ENCODE results near the gene DNAJC21.
"Not testable (repeated sequence)": the region's sequence is repeated elsewhere in the genome, so short reads cannot be mapped to it uniquely, and the experiment has no call there.

Gene DNAJC21

DNA sequence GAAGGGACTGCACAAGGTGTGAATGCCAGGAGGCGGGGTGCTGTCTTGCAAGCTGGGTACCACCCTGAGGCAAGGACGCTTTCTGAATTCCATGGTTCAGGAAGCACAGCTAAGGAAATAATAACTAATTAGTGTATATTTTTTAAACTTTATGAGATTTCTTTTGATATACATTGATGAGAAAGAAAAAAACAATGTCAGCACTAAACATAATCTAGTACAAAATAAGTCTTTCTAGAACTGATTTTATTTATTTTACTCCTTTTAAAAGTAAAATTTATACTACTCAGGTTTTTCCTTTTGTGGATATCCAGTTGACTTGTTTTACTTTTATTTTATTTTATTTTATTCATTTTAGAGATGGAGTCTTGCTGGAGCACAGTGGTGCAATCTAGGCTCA, 3.6 kb downstream of the DNAJC21 start:
- Mint-ChIP-seq H3K9me3 (no peaks in the 10 kb centered on the region), H3K4me1 (peaks cover 33% of the 10 kb centered on the region), H3K4me3 (no peak overlapping the region), H3K27ac (no peak overlapping the region), H3K36me3 (peaks cover 17% of the 10 kb centered on the region), H3K27me3 (no peaks in the 10 kb centered on the region)

DNA sequence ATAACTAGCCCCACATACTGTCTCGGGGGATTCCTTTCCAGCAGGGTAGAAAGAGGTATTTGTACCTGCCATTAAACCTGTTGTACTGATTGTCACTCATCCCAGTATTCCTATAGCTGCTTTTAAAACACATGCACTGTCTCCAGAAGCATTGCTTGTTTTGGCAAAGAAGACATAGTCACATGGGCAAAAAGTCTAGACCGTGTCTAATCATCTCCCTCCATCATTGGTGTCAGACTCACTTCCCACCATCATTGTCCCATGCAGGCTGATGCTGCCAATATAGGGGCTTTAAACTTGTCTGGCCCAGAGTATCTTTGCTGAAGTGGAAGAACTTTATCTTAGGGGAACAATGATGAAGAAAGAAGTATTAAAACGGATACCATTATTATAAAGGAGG, 12.6 kb downstream of the DNAJC21 start:
- H3K9me3 Mint-ChIP-seq: no peaks in the 10 kb centered on the region
- no peaks in the 10 kb centered on the region for H3K4me1 Mint-ChIP-seq
- no peak overlapping the region for H3K27ac Mint-ChIP-seq
- H3K36me3 Mint-ChIP-seq: peaks cover 30% of the 10 kb centered on the region
- H3K4me3 Mint-ChIP-seq: no peak overlapping the region
- no peaks in the 10 kb centered on the region for H3K27me3 Mint-ChIP-seq

DNA sequence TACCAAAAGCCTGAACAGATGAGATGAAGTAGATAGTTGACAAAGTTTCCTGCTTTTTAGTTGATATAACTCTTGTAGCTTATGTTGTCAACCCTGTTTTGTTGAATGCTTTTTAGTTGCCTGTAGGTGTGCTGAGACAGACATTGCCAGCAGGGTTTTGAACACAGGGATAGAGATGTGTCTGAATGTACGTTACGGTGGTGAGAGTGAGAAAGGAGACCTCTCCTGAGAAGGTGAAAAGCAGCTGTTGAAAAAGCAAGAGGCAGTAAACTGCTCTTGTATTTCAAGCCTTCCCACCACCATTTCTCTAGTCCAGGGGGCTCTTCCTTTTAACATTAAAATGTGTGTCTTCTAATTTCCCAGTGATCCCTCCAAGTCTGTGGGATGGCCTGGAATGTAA, 14.7 kb downstream of the DNAJC21 start:
- no peaks in the 10 kb centered on the region for H3K4me1 Mint-ChIP-seq
- H3K36me3 Mint-ChIP-seq: peaks cover 21% of the 10 kb centered on the region
- no peaks in the 10 kb centered on the region for H3K9me3 Mint-ChIP-seq
- H3K4me3 Mint-ChIP-seq: no peak overlapping the region
- no peak overlapping the region for H3K27ac Mint-ChIP-seq
- no peaks in the 10 kb centered on the region for H3K27me3 Mint-ChIP-seq

DNA sequence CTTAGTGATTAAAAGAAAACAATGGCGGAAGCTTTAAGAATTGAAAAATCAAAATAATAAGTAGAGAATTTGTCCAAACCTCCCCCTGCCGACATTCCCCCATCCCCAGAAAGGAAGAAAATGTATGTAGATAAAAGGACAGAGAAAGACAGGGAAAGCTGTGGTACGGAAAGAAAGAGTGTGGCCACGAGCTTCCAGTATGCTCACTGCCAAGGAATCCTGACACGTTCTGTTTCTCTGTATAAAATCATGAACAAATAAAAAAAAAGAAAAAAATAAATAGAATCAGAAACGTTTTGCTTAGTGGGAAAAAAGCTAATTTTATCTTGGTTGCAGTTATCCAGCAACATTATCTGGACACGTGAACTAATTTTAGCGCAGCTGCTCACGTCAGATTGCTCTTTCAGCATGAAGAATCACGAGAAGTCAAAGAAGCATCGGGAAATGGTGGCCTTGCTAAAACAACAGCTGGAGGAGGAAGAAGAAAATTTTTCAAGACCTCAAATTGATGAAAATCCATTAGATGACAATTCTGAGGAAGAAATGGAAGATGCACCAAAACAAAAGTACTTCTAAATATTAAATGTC, 15.2 kb downstream of the DNAJC21 start:
- Mint-ChIP-seq H3K4me3 (no peak overlapping the region), H3K27ac (no peak overlapping the region), H3K9me3 (no peaks in the 10 kb centered on the region), H3K27me3 (no peaks in the 10 kb centered on the region), H3K4me1 (no peaks in the 10 kb centered on the region), H3K36me3 (peaks cover 23% of the 10 kb centered on the region)

DNA sequence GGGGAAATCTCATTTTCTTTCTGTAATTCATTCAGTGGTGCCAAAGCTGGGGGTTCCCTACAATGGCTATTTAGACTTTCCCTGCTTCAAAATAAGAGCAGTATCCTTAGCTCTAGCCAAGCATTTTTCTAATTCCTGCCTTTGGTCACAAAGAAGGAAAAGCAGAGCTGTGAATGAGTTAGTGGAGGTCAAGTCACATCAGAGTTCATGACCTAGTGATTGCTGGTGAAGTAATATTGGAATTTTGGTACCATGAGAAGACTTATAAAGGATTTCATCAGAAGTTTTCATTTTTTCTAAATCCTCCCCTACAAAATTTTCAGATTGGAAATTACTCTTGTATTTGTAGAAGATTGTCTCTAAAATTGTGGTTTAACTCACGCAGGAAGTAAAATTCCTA, 28.0 kb downstream of the DNAJC21 start:
- H3K4me3 Mint-ChIP-seq: no peak overlapping the region
- no peaks in the 10 kb centered on the region for H3K27me3 Mint-ChIP-seq
- no peaks in the 10 kb centered on the region for H3K9me3 Mint-ChIP-seq
- peaks cover 12% of the 10 kb centered on the region for H3K36me3 Mint-ChIP-seq
- peaks cover 17% of the 10 kb centered on the region for H3K4me1 Mint-ChIP-seq
- no peak overlapping the region for H3K27ac Mint-ChIP-seq

GRCh38 chr5:34957857-34958690, 28.7 kb downstream of the DNAJC21 start:
- Mint-ChIP-seq H3K36me3 (peaks cover 11% of the 10 kb centered on the region), H3K4me3 (no peak overlapping the region), H3K9me3 (no peaks in the 10 kb centered on the region), H3K4me1 (peaks cover 17% of the 10 kb centered on the region), H3K27me3 (no peaks in the 10 kb centered on the region), H3K27ac (no peak overlapping the region)

DNA sequence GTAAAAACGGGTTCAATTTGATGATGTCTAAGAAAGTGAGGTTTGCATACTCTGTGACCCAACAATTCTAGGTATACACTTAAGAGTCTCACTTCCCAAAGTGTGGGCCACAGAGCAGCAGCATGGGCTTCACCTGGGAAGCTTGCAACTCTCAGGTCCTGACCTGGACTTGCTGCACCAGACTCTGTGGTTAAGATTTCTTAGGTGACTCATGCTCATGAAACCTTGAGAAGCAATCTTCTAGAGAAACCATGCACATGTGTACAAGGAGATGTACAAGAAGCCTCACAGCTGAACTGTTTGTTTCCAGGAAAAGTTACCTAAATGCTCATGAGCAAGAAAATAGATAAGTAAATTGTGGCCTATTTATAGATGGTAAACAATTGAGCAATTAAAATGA, 30.0 kb downstream of the DNAJC21 start:
- peaks cover 17% of the 10 kb centered on the region for H3K4me1 Mint-ChIP-seq
- H3K27ac Mint-ChIP-seq: no peak overlapping the region
- no peaks in the 10 kb centered on the region for H3K27me3 Mint-ChIP-seq
- peaks cover 9% of the 10 kb centered on the region for H3K36me3 Mint-ChIP-seq
- H3K9me3 Mint-ChIP-seq: no peaks in the 10 kb centered on the region
- H3K4me3 Mint-ChIP-seq: no peak overlapping the region

DNA sequence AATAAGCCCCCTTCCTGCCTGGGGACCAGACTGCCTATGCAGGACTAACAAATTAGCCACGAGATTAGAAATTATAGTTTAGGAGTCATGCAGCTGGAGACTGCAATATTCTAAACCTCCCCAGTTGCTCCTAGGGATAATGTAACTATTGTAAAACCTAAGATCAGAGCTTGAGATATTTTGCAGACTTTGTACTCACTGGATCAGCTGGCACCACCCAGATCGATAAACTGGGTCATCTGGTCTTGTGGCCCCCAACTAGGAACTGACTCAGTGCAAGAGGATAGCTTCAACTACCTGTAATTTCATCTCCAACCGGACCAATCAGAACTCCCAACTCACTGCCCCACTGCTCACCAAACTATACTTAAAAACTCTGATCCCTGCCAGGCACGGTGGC, 38.2 kb downstream of the DNAJC21 start:
- Mint-ChIP-seq H3K9me3 (peaks cover 13% of the 10 kb centered on the region), H3K36me3 (peaks cover 12% of the 10 kb centered on the region), H3K4me1 (no peaks in the 10 kb centered on the region), H3K27me3 (no peaks in the 10 kb centered on the region), H3K4me3 (no peak overlapping the region), H3K27ac (no peak overlapping the region)

DNA sequence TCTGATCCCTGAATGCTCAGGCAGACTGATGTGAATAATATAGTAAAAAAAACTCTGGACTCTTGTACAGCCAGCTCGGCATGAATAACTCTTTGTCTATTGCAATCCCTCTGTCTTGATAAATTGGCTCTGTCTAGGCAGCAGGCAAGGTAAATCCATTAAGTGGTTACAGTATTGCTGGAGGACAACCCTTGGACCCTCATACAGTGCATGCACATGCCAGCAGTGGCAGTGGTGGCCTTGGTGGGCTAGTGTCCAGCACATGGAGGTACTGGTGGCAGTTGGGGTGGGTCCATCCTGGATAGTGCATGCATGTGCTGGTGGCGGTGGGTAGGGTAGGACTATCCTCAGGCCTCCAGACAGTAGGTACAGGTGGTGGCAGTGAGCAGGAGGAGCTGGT, 38.9 kb downstream of the DNAJC21 start:
- no peaks in the 10 kb centered on the region for H3K4me1 Mint-ChIP-seq

GRCh38 chr5:34970552-34970951, 41.2 kb downstream of the DNAJC21 start:
- Mint-ChIP-seq H3K36me3 (peaks cover 13% of the 10 kb centered on the region), H3K27ac (no peak overlapping the region), H3K9me3 (peaks cover 13% of the 10 kb centered on the region), H3K4me3 (no peak overlapping the region), H3K4me1 (no peaks in the 10 kb centered on the region), H3K27me3 (no peaks in the 10 kb centered on the region)

More for the DNA sequence above, 38.9 kb downstream of the DNAJC21 start:
- peaks cover 12% of the 10 kb centered on the region for H3K36me3 Mint-ChIP-seq
- H3K4me3 Mint-ChIP-seq: no peak overlapping the region
- no peak overlapping the region for H3K27ac Mint-ChIP-seq
- peaks cover 13% of the 10 kb centered on the region for H3K9me3 Mint-ChIP-seq
- no peaks in the 10 kb centered on the region for H3K27me3 Mint-ChIP-seq

DNA sequence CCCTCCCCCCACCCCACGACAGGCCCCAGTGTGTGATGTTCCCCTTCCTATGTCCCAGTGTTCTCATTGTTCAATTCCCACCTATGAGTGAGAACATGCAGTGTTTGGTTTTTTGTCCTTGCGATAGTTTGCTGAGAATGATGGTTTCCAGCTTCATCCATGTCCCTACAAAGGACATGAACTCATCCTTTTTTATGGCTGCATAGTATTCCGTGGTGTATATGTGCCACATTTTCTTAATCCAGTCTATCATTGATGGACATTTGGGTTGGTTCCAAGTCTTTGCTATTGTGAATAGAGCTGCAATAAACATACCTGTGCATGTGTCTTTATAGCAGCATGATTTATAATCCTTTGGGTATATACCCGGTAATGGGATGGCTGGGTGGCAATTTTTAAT, 42.3 kb downstream of the DNAJC21 start:
- not testable (repeated sequence) for H3K4me3 Mint-ChIP-seq, H3K36me3 Mint-ChIP-seq, H3K9me3 Mint-ChIP-seq, H3K27ac Mint-ChIP-seq, H3K4me1 Mint-ChIP-seq, H3K27me3 Mint-ChIP-seq

DNA sequence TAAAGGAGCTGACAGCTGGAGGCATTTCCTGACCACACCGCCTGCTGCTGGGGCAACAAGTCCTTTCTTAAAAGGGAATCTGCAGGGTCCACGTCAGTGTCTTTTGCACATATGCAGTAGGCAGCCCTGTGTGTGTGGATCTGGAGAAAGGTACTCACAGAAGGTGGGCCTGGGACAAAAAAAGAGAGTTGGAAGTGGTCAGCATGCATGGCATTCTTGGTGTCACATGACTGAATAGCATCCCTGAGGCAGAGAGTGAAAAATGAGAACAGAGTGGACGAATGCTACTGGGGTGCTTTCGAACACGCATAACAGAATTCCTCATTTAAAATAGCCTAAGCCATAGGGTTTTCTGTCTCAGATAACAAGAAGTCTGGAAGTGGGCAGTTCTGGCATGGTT, 47.0 kb downstream of the DNAJC21 start:
- Mint-ChIP-seq H3K36me3 (peaks cover 6% of the 10 kb centered on the region), H3K4me3 (no peak overlapping the region), H3K27me3 (peaks cover 9% of the 10 kb centered on the region), H3K4me1 (no peaks in the 10 kb centered on the region), H3K9me3 (no peaks in the 10 kb centered on the region), H3K27ac (no peak overlapping the region)

DNA sequence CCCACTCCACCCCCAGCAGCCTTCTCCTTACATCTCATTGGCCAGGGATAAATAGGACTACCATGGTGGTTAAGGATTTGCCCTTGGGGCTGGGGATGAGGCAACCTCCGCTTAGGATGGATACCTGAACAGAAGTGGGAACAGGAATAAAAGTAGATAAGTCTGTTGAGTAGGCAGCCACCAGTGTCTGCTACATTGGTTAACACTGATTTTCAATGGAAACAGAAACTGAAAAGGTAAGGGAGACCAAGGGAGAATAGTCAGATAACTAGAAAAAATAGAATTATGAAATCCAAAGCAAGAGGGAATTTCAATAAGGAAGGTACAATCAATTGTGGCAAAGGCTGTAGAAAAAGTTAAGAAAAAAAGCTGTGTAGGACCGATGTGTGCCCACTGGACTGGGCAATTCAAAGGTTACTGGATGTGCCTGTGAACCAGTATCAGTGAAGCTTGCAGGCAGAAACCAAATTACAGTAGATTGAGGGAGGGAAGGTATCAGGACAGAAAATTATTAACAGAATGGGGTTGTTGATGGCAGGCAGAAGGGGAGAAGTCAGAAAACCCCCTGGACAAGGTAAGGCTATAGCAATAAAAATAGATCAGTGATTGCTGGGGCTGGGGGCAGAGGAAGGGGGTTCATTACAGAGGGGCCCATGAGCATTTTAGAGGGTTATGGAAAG, 48.7 kb downstream of the DNAJC21 start:
- H3K27ac Mint-ChIP-seq: no peak overlapping the region
- H3K4me1 Mint-ChIP-seq: no peaks in the 10 kb centered on the region
- H3K9me3 Mint-ChIP-seq: peaks cover 5% of the 10 kb centered on the region
- H3K27me3 Mint-ChIP-seq: peaks cover 15% of the 10 kb centered on the region
- no peak overlapping the region for H3K4me3 Mint-ChIP-seq
- H3K36me3 Mint-ChIP-seq: peaks cover 9% of the 10 kb centered on the region

- peaks cover 9% of the 10 kb centered on the region for H3K36me3 Mint-ChIP-seq
- no peak overlapping the region for H3K4me3 Mint-ChIP-seq
- H3K4me1 Mint-ChIP-seq: no peaks in the 10 kb centered on the region
- peaks cover 5% of the 10 kb centered on the region for H3K9me3 Mint-ChIP-seq
- H3K27ac Mint-ChIP-seq: no peak overlapping the region
- peaks cover 15% of the 10 kb centered on the region for H3K27me3 Mint-ChIP-seq
These were observed 49.3 kb downstream of the DNAJC21 start for GRCh38 chr5:34978681-34979080.

DNA sequence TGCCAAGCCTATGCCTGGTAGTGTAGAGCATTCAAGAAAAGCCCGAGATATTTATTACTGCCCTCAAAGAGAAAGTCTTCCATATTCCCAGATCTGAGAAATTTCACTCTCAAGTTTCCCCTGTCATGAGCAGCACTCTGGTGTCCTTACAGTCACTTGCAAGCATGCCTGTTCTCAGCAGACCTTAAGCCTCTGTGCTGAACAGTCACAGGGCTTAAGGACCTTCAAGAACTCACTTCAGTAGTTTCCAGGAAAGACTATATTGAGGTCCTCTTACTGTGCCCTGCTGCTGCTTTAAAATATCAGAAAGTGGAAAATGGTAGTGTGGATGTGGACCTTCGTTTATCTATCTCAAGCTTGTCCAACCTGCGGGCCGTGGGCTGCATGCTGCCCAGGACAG, 53.5 kb downstream of the DNAJC21 start:
- Mint-ChIP-seq H3K36me3 (peaks cover 13% of the 10 kb centered on the region), H3K9me3 (peaks cover 19% of the 10 kb centered on the region), H3K27ac (no peak overlapping the region), H3K4me3 (no peak overlapping the region), H3K4me1 (no peaks in the 10 kb centered on the region), H3K27me3 (peaks cover 18% of the 10 kb centered on the region)

- Mint-ChIP-seq H3K9me3 (peaks cover 18% of the 10 kb centered on the region), H3K4me1 (no peaks in the 10 kb centered on the region), H3K27me3 (peaks cover 24% of the 10 kb centered on the region), H3K4me3 (no peak overlapping the region), H3K27ac (no peak overlapping the region), H3K36me3 (peaks cover 7% of the 10 kb centered on the region)
These were observed 57.6 kb downstream of the DNAJC21 start for GRCh38 chr5:34986965-34987364.
